Astrocyte (in vitro differentiated cells and primary cell): ENCODE results near the gene NOS1.

Experiments
- EZH2 ChIP-seq: IDR thresholded peaks from 2 replicates; pipeline ENCODE4 v1.6.1; 2012; ENCODE audit warnings: mild to moderate bottlenecking, low read length, inconsistent platforms; ENCODE audit not compliant: insufficient read depth
- TF ChIP-seq, protein P1 (sequence below): IDR thresholded peaks from 2 replicates; pipeline ENCODE4 v1.5.1; 2011; ENCODE audit warnings: low read depth, mild to moderate bottlenecking, inconsistent platforms, low read length, moderate library complexity; ENCODE audit not compliant: insufficient read depth

DNA sequence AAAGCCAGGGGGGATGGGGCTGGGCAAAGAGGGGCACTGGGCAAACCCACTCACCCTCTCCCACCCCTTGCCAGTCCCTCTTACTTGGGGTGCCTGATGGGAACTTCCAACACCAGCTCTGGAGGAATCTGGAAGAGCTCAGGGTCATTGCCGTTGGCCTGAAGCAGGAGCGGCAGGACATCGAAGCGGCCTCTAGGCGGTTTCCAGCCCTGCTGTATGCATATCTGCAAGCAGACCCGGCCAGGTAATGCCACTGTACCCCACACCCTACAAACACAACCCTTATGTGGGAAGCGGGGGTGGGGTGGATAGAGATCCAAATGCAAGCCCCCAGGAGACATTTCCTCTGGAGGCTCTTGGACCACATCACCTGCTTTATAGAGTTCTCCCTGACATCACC is 83.6 kb downstream of the NOS1 start:
- TF ChIP-seq EZH2 = no peak
- TF ChIP-seq, protein P1, sequence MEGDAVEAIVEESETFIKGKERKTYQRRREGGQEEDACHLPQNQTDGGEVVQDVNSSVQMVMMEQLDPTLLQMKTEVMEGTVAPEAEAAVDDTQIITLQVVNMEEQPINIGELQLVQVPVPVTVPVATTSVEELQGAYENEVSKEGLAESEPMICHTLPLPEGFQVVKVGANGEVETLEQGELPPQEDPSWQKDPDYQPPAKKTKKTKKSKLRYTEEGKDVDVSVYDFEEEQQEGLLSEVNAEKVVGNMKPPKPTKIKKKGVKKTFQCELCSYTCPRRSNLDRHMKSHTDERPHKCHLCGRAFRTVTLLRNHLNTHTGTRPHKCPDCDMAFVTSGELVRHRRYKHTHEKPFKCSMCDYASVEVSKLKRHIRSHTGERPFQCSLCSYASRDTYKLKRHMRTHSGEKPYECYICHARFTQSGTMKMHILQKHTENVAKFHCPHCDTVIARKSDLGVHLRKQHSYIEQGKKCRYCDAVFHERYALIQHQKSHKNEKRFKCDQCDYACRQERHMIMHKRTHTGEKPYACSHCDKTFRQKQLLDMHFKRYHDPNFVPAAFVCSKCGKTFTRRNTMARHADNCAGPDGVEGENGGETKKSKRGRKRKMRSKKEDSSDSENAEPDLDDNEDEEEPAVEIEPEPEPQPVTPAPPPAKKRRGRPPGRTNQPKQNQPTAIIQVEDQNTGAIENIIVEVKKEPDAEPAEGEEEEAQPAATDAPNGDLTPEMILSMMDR = no peak
